ENCODE results near the gene TCHP. TPM values are rescaled to one million over a fixed set of nuclear protein-coding genes. Genes with fewer than 3 reads are reported as not detected.
"Not testable (repeated sequence)": the region's sequence is repeated elsewhere in the genome, so short reads cannot be mapped to it uniquely, and the experiment has no call there.

TCHP gene
- total and polyA plus RNA-seq, 7 donors, result 12.5 to 42.9 (median 16.0) TPM

DNA sequence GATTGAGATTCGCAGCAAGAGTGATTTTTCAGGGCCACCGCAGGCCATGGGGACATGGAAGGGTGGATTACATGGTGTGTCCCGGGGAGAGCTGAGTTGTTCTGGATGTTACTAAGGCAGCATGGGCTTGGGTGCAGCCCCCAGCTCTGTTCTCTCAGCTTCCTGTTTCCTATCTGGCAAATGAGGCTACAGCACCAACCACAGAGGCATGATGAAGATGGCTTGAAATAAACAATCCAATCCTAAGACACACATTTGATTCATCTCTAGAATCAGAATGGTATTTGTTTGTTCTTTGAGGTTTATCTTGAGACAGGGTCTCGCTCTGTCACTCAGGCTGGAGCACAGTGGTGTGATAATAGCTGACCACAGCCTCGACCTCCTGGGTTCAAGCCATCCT is 41.3 kb upstream of the TCHP start:
- H3K27me3 ChIP-seq, result no peaks in the 10 kb centered on the region
- DNase-seq, result no peak
- no peaks in the 10 kb centered on the region for H3K9me3 ChIP-seq
- TF ChIP-seq CTCF (IDR thresholded peaks at IDR 0.05) (no peak), EP300 (IDR thresholded peaks at IDR 0.05) (no peak), POLR2AphosphoS5 (IDR thresholded peaks at IDR 0.05) (no peak), POLR2A (IDR thresholded peaks at IDR 0.05) (no peak)
- WGBS, 2 donors, result 90 to 92% methylated on average over 5 of the region's 5 CpGs
- intact Hi-C loops (cut with DNase I), result no loop called here
- H3K36me3 ChIP-seq, result peaks cover 5 to 58% (median 30%) of the 10 kb centered on the region in 4 donors
- H3K4me3 ChIP-seq, result no peak overlapping the region
- peaks cover 0 to 4% (median 0%) of the 10 kb centered on the region in 4 donors for H3K4me1 ChIP-seq
- no peak overlapping the region for H3K27ac ChIP-seq

- 93 to 94% methylated on average over 5 of the region's 5 CpGs for WGBS, 2 donors
- Histone ChIP-seq H3K27me3 (no peaks in the 10 kb centered on the region), H3K27ac (no peak overlapping the region), H3K9me3 (no peaks in the 10 kb centered on the region), H3K4me1 (peaks cover 0 to 7% (median 0%) of the 10 kb centered on the region in 4 donors), H3K36me3 (peaks cover 0 to 36% (median 17%) of the 10 kb centered on the region in 4 donors), H3K4me3 (no peak overlapping the region)
- DNase-seq, result no peak
- intact Hi-C loops (cut with DNase I), result no loop called here
- TF ChIP-seq POLR2AphosphoS5 (IDR thresholded peaks at IDR 0.05), result no peak
- no peak for TF ChIP-seq CTCF (IDR thresholded peaks at IDR 0.05)
- no peak for TF ChIP-seq EP300 (IDR thresholded peaks at IDR 0.05)
- TF ChIP-seq POLR2A (IDR thresholded peaks at IDR 0.05), result no peak
Measured at GRCh38 chr12:109860977-109861376, 39.1 kb upstream of the TCHP start.

DNA sequence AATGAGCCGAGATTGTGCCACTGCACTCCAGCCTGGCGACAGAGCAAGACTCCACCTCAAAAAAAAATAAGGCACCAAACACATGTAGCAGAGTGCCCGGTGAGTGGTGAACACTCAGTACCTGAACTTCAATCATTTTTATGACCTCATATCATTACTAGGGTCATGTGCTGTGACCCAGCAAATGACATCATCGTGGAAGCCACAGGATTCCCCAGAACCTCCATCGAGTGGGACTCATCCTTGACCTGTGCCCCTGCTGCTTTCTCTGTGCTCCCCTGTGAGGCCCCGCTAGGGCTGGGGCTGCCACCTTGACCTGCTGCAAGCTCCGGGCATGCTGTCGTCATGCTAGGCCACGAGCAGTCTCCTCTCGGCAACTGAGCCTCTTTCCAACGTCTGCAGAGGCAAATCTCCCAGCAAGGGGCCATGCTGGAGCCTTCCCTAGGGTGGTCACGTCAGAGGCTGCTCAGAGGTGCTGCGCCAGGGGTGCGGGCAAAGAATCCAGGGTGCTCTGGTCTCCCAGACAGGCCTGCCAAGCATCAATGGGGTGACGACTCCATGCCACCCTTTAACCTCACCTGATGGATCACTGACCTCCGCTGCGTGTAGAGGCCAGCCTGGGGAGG is 38.3 kb upstream of the TCHP start:
- H3K27me3 ChIP-seq, result no peaks in the 10 kb centered on the region
- intact Hi-C loops (cut with DNase I), result no loop called here
- H3K9me3 ChIP-seq, result no peaks in the 10 kb centered on the region
- WGBS, 2 donors, result 62 to 82% methylated on average over 17 of the region's 17 CpGs
- H3K4me3 ChIP-seq, result no peak overlapping the region
- no peak overlapping the region for H3K27ac ChIP-seq
- no peak for TF ChIP-seq POLR2AphosphoS5 (IDR thresholded peaks at IDR 0.05)
- TF ChIP-seq EP300 (IDR thresholded peaks at IDR 0.05), result no peak
- no peak for TF ChIP-seq POLR2A (IDR thresholded peaks at IDR 0.05)
- no peak for TF ChIP-seq CTCF (IDR thresholded peaks at IDR 0.05)
- no peak for DNase-seq
- peaks cover 0 to 7% (median 0%) of the 10 kb centered on the region in 4 donors for H3K4me1 ChIP-seq
- peaks cover 0 to 28% (median 10%) of the 10 kb centered on the region in 4 donors for H3K36me3 ChIP-seq

DNA sequence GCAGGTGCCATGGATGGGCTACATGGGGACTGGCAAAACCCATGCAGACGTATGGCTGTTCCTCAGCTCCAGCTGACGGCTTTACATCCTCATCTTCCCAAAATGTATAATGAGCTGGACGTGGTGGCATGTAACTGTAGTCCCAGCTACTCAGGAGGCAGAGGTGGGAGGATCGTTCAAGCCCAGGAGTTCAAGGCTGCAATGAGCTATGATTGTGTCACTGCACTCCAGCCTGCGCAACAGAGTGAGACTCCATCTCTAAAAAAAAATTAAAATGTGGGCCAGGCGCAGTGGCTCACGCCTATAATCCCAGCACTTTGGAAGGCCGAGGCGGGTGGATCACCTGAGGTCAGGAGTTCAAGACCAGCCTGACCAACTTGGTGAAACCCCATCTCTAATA is 37.6 kb upstream of the TCHP start:
- H3K27me3 ChIP-seq; DNase-seq; H3K4me1 ChIP-seq; H3K4me3 ChIP-seq; H3K9me3 ChIP-seq; intact Hi-C loops (cut with DNase I); H3K27ac ChIP-seq: not testable (repeated sequence)
- 93 to 94% methylated on average over 9 of the region's 9 CpGs for WGBS, 2 donors
- peaks cover 0 to 21% (median 8%) of the 10 kb centered on the region in 4 donors for H3K36me3 ChIP-seq

DNA sequence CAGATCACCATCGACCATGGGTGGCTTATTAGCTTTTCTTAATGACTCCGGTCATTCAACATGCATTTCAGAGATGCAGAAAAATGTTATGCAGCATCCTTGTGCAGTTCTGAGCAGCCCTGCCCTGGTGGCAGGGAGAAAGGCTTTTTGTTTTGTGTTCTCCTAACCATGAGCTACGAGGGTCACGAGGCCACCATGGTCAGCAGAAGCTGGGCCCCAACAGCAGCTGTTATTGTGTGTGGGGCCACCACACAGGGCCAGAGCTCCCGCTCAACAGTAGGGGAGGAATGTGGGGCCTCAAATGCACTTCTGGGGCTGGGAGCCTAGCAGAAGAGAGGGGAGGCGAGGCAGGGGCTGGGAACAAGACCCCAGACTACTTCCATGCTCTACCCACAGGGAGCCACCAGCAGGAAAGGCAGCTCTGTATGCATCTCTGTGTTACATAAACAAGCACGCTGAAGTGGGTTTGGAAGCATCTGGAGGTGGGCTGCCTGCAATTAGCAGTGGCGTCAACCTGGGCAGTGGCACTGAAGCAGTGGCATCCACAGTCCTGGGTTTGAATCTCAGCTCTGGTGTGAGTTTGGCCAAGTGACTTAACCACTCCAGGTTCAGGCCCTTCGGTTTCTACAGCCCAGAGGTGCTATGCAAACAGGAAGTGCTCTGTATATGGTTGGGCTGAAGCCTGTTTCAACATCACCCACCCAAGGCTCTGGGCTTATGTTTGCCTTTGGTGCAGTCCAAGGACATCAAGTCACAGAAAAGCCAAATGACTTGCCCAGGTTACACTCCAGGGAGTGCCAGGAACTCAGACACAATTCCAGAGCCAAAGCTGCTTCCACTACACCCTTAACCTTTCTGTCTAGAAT is 36.0 kb upstream of the TCHP start:
- H3K27ac ChIP-seq, result peak overlapping the region; percentile 11 to 42 (median 14)
- intact Hi-C loops (cut with DNase I), result no loop called here

More for the DNA sequence above, 36.0 kb upstream of the TCHP start:
- no peaks in the 10 kb centered on the region for H3K27me3 ChIP-seq
- 58 to 75% methylated on average over 9 of the region's 9 CpGs for WGBS, 2 donors
- no peak for DNase-seq
- H3K4me1 ChIP-seq, result peaks cover 0 to 7% (median 0%) of the 10 kb centered on the region in 4 donors
- H3K9me3 ChIP-seq, result no peaks in the 10 kb centered on the region
- peaks cover 0 to 8% (median 0%) of the 10 kb centered on the region in 4 donors for H3K36me3 ChIP-seq
- TF ChIP-seq CTCF (IDR thresholded peaks at IDR 0.05) (no peak), POLR2A (IDR thresholded peaks at IDR 0.05) (no peak), EP300 (IDR thresholded peaks at IDR 0.05) (no peak), POLR2AphosphoS5 (IDR thresholded peaks at IDR 0.05) (no peak)
- no peak overlapping the region for H3K4me3 ChIP-seq

All from sigmoid colon (tissue), 7 donors.